Spinal cord (tissue), 10 donors: ENCODE results near the gene RBBP4. TPM values are rescaled to one million over a fixed set of nuclear protein-coding genes. Genes with fewer than 3 reads are reported as not detected.
"Not testable (repeated sequence)": the region's sequence is repeated elsewhere in the genome, so short reads cannot be mapped to it uniquely, and the experiment has no call there.

Experiments used
- DNase-seq, 6 donors: peaks; one replicate each; pipeline versions ENCODE4 v3.0.0 to v3.0.0-alpha.2; 2013 to 2015; ENCODE audit warnings: low spot score in 6 of 6, low read depth in 4 of 6
- H3K27ac ChIP-seq: one replicate; pipeline ENCODE4 v1.5.1; 2013; ENCODE audit warnings: low read depth, low read length, control low read depth
- H3K27me3 ChIP-seq: one replicate; pipeline ENCODE4 v1.6.1; 2013; ENCODE audit warnings: low read length; ENCODE audit not compliant: control insufficient read depth, insufficient read depth
- H3K36me3 ChIP-seq: one replicate; pipeline ENCODE4 v1.6.1; 2013; ENCODE audit warnings: low read length; ENCODE audit not compliant: control insufficient read depth, insufficient read depth
- H3K4me1 ChIP-seq: one replicate; pipeline ENCODE4 v1.6.1; 2013; ENCODE audit warnings: low read length; ENCODE audit not compliant: control insufficient read depth, insufficient read depth
- H3K4me3 ChIP-seq: one replicate; pipeline ENCODE4 v1.5.1; 2013; ENCODE audit warnings: low read depth, low read length, control low read depth
- H3K9me3 ChIP-seq: one replicate; pipeline ENCODE4 v1.6.1; 2013; ENCODE audit warnings: low read length; ENCODE audit not compliant: control insufficient read depth, insufficient read depth
- WGBS: methylation state at CpG from one replicate; pipeline ENCODE4 v1.1.5; 2013; ENCODE audit warnings: missing lambda C conversion rate; ENCODE audit not compliant: insufficient coverage; 5-methylcytosine and 5-hydroxymethylcytosine counted together
- polyA plus RNA-seq, 2 donors: library from polyadenylated mRNA; unstranded; fragments of 120-200 nt; gene quantifications; one replicate each; pipeline ENCODE4 v1.2.1, GENCODE V29; 2013; ENCODE audit not compliant: insufficient read length in 2 of 2
- total RNA-seq, 2 donors: library from RNA; depleted of rRNA in 1 of 2; stranded (reverse); fragments of 120-200 nt in 1 of 2; fragments of >200 nt in 1 of 2; gene quantifications; one replicate each; pipeline versions ENCODE4 v1.2.3 to v1.2.4, GENCODE V29; 2013 to 2014
- donor health status: healthy.

Gene RBBP4
- total and polyA plus RNA-seq, 4 donors = 164 to 217 (median 190) TPM

DNA sequence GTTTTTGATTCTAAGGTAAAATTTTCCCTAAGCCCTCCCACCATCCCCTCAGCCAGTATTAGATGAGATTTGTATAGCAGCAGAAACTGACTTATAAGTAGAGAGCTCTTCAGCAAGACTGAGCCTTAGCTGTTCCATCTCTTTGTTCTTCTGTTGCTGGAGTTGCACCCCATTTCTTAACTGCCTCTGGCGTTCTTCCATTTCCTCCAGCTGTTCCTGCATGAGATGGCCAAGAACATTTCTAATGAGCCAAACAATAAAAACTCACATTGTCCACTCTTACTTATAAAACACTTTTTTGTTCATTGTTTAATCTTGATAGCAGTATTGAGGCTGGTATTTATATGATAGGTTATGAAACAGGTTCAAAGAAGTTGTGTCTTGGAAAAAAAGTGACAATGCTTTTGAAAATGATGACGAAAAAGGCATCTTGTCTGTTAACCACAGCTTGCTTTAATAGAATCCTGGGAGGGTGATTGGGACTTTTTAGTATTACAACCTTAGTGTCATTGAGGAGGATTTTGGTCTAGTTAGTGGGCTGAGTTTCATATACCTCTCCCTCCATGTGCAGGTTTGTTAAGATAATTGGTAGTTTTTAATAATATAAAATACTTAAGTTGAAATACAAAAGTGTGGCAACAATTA is 33.3 kb downstream of the RBBP4 start:
- H3K4me3 ChIP-seq = no peak overlapping the region
- peak in 3 of 6 donors; percentile 20 to 70 (median 25) for DNase-seq
- peak overlapping the region; percentile 71 for H3K27ac ChIP-seq
- no peaks in the 10 kb centered on the region for H3K27me3 ChIP-seq
- no peaks in the 10 kb centered on the region for H3K9me3 ChIP-seq
- peaks cover 34% of the 10 kb centered on the region for H3K36me3 ChIP-seq
- 37% methylated on average over 2 of the region's 2 CpGs for WGBS
- H3K4me1 ChIP-seq = peaks cover 6% of the 10 kb centered on the region

DNA sequence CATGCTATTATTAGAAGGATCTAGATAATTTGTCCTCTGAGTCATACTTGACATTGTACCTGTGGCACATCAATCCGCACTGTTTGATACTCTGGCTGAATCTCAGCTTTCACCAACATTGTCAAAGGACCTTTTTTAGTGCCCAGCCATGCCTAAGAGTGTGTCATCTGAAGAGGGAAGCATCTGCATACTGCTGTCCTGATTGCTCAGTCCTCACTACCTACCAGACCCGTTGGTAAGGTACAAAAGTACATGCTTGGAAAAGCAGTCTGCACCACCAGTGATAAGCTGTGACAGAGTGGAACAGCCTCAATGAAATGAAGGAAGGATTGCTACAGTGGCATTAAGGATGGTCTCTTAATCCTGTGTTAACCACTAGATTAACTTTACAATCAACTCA is 34.5 kb downstream of the RBBP4 start:
- no peaks in the 10 kb centered on the region for H3K9me3 ChIP-seq
- peaks cover 34% of the 10 kb centered on the region for H3K36me3 ChIP-seq
- WGBS = no CpG with 5 or more reads among the region's 2 CpGs
- H3K27ac ChIP-seq = no peak overlapping the region
- no peaks in the 10 kb centered on the region for H3K27me3 ChIP-seq
- H3K4me3 ChIP-seq = no peak overlapping the region
- peaks cover 6% of the 10 kb centered on the region for H3K4me1 ChIP-seq
- DNase-seq = no peak

- Histone ChIP-seq H3K36me3 (peaks cover 30% of the 10 kb centered on the region), H3K9me3 (no peaks in the 10 kb centered on the region), H3K27me3 (no peaks in the 10 kb centered on the region), H3K4me1 (peaks cover 6% of the 10 kb centered on the region), H3K27ac (no peak overlapping the region), H3K4me3 (no peak overlapping the region)
- DNase-seq = no peak
- WGBS = 100% methylated on average over 2 of the region's 2 CpGs
Observed at GRCh38 chr1:32686387-32686786, 35.4 kb downstream of the RBBP4 start.

GRCh38 chr1:32693455-32694174 is 42.6 kb downstream of the RBBP4 start:
- Histone ChIP-seq H3K4me3 (no peak overlapping the region), H3K27me3 (no peaks in the 10 kb centered on the region), H3K36me3 (peaks cover 23% of the 10 kb centered on the region), H3K27ac (no peak overlapping the region), H3K4me1 (no peaks in the 10 kb centered on the region), H3K9me3 (no peaks in the 10 kb centered on the region)
- DNase-seq = no peak
- WGBS = 94% methylated on average over 5 of the region's 6 CpGs

DNA sequence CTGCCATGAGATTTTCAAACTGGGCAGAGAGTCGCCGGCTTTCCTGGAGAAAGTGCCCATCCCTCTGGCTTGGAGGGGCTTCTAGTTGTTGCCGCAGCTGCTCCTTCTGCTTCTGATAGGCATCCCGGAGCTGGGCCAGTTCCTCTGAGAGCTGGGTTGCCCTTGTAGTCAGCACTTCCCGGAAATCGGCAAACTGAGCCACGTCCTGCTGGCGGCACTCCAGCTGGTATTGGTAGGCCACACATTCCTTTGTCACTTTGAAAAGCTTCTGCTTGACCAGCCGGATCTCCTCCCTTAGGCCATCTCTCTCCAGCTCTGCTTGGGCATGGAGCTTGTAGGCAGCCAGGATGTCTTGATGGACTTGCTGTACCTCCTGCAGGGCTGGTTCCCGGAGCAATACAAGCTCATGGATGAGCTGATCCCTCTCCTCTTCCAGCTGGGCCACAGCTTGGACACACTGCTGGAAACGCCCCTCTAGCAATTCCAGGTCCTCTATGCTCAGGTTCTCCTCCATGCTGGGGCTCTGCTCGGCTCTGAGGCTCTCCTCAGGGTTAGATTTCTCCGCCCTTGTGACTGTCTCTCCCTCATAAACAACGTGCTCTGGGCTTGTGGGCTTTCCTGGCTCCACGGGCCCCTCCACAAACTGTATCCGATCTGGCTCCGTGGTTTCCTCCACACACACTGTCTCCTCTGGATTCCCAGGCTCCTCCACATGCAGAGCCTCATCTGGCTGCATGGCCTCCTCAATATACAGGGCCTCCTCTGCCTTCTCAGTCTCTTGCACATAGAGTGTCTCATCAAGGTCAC is 44.3 kb downstream of the RBBP4 start:
- H3K4me1 ChIP-seq = no peaks in the 10 kb centered on the region
- no peak for DNase-seq
- H3K27ac ChIP-seq = no peak overlapping the region
- 72% methylated on average over 17 of the region's 17 CpGs for WGBS
- no peaks in the 10 kb centered on the region for H3K27me3 ChIP-seq
- H3K9me3 ChIP-seq = no peaks in the 10 kb centered on the region
- H3K4me3 ChIP-seq = no peak overlapping the region
- H3K36me3 ChIP-seq = peaks cover 22% of the 10 kb centered on the region

- no peak overlapping the region for H3K4me3 ChIP-seq
- H3K27ac ChIP-seq = no peak overlapping the region
- WGBS = 84% methylated on average over 8 of the region's 9 CpGs
- no peaks in the 10 kb centered on the region for H3K9me3 ChIP-seq
- peaks cover 22% of the 10 kb centered on the region for H3K36me3 ChIP-seq
- DNase-seq = no peak
- no peaks in the 10 kb centered on the region for H3K27me3 ChIP-seq
- no peaks in the 10 kb centered on the region for H3K4me1 ChIP-seq
Observed at GRCh38 chr1:32696041-32696440, 45.0 kb downstream of the RBBP4 start.

DNA sequence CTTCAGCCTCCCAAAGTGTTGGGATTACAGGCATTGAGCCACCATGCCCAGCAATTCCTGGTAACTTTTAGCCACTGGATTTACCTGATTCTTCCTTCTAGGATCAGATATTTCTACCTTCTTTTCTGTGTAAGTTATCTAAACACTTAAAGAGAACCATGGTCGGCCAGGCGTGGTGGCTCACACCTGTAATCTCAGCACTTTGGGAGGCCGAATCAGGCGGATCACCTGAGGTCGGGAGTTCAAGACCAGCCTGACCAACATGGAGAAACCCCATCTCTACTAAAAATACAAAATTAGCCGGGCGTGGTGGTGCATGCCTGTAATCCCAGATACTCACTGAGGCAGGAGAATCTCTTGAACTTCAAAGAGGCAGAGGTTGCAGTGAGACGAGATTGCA is 46.0 kb downstream of the RBBP4 start:
- not testable (repeated sequence) for H3K9me3 ChIP-seq, DNase-seq, H3K27ac ChIP-seq

DNA sequence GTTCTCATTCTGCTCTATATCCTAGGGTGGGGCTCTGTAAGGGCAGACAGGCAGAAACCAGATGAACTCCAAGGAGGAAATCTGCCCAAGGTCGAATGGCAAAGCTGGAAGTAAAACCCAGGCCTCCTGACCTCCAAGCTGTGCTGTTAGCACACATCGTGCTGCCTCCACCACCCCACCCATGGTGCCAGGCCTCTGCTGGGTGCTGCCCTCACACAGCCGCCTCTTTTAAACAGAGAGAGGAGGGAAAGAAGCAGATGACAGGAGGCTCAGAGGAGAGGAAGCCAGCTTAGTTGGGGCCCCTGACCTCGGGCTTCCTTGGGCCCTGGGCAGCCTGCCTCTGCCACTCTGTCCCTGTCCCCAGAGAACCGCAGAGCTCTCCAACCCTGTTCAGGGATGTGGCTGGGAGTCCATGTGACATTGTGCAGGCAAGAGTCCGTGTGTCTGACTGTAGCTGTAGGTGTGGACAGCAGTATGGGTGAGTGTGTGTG is 50.5 kb downstream of the RBBP4 start:
- DNase-seq = no peak
- Histone ChIP-seq H3K4me3 (no peak overlapping the region), H3K27me3 (no peaks in the 10 kb centered on the region), H3K4me1 (peaks cover 28% of the 10 kb centered on the region), H3K27ac (no peak overlapping the region), H3K9me3 (no peaks in the 10 kb centered on the region), H3K36me3 (no peaks in the 10 kb centered on the region)
- WGBS = 81% methylated on average over 3 of the region's 6 CpGs

More for the DNA sequence above, 46.0 kb downstream of the RBBP4 start:
- H3K36me3 ChIP-seq = peaks cover 22% of the 10 kb centered on the region
- H3K27me3 ChIP-seq, H3K4me1 ChIP-seq, H3K4me3 ChIP-seq: not testable (repeated sequence)
- WGBS = over 99% methylated on average over 8 of the region's 8 CpGs

DNA sequence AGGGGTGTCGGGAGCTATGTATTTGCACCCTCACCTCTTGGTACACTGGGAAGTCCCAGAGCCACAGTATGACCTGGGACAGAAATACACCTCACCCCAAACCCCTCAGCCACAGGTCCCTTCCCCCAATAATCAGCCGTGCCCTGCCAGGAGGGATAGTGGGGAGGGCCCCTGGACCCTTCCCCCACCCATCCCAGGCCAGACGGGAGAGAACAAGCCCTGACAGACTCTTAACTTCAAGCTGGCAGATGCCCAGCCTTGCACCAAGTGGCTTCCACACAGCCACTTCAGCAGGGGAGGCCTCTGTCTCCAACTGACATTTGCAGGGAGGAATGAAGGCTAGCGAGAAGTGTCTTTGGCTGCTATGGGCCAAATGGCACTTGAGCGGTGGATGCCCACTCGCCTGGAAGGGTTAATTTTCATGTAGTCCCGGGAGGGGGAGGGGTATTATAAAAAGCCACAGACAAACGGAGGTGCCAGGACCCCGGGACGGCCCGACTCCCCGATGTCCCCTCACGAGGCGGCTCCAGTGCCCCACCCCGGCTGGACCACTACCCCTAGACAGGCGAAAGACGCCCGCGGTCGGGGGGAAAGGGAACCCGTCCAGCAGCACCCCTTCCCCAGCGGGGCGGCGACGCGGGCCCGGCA is 51.1 kb downstream of the RBBP4 start:
- peaks cover 31% of the 10 kb centered on the region for H3K4me1 ChIP-seq
- no peaks in the 10 kb centered on the region for H3K36me3 ChIP-seq
- no peaks in the 10 kb centered on the region for H3K27me3 ChIP-seq
- peak in 3 of 6 donors; percentile 14 to 72 (median 62) for DNase-seq
- peak overlapping the region; percentile 15 for H3K27ac ChIP-seq
- peak overlapping the region; percentile 51 for H3K4me3 ChIP-seq
- H3K9me3 ChIP-seq = no peaks in the 10 kb centered on the region
- WGBS = under 1% methylated on average over 25 of the region's 27 CpGs
